ENCODE data around the gene CRTC1.
"Not testable (repeated sequence)": the region's sequence is repeated elsewhere in the genome, so short reads cannot be mapped to it uniquely, and the experiment has no call there.

The CRTC1 gene

DNA sequence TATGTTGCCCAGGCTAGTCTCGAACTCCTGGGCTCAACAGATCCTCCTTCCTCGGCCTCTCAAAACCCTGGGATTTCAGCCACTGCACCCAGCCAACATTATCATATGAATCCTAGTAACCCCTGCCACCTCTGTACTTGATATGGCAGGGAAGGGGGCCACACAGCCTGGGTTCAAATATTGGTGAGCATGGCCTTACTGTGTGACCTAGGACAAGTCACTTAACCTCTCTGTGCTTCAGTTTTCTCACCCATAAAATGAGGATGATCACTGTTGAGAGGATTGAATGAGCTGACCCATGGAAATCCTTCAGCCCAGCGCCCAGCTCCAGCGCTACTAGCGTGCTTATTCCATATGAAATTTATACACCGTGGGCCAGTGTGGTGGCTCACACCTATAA is 111.2 kb downstream of the CRTC1 start:
- no peak for DNase-seq

DNA sequence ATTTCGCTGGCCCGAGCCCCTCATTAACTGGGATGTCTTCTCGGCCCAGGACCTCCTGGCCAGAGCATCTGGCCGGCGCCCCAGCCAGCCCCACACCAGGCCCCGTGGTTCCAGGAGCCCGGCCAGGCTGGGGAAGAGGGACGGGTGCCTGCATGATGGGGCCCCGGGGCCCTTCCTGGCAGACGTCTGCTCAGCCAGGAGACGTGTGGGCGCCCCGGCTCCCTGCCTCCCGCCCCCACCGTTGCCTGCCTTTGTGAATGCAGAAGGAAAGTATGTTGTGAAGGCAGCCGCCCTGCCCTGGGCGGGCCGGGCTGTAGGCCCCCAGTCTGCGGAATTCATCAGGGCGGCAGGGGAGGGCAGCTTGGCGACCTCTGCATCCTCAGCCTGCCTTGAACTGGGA is 112.1 kb downstream of the CRTC1 start:
- peak in 16 of 56 donors; percentile 4 to 62 (median 20) for DNase-seq

DNA sequence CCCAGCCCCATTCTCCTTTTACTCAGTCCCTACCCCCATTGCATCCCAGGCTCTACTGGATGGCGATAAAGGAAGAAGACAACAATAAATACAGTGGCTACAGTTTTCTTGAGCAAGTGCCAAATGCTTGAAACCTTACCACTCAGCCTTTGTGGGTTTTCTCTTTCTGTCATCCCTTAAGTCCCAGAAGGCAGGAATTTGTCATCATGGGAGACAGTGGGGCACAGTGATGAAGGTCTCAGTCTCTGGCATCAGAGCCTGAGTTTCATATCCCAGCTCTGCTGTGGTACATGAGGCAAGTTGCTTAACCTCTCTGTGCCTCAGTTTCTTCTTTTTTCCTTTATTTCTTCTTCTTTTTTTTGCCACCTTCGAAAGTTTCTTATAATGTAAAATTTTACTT is 112.8 kb downstream of the CRTC1 start:
- no peak for DNase-seq

DNA sequence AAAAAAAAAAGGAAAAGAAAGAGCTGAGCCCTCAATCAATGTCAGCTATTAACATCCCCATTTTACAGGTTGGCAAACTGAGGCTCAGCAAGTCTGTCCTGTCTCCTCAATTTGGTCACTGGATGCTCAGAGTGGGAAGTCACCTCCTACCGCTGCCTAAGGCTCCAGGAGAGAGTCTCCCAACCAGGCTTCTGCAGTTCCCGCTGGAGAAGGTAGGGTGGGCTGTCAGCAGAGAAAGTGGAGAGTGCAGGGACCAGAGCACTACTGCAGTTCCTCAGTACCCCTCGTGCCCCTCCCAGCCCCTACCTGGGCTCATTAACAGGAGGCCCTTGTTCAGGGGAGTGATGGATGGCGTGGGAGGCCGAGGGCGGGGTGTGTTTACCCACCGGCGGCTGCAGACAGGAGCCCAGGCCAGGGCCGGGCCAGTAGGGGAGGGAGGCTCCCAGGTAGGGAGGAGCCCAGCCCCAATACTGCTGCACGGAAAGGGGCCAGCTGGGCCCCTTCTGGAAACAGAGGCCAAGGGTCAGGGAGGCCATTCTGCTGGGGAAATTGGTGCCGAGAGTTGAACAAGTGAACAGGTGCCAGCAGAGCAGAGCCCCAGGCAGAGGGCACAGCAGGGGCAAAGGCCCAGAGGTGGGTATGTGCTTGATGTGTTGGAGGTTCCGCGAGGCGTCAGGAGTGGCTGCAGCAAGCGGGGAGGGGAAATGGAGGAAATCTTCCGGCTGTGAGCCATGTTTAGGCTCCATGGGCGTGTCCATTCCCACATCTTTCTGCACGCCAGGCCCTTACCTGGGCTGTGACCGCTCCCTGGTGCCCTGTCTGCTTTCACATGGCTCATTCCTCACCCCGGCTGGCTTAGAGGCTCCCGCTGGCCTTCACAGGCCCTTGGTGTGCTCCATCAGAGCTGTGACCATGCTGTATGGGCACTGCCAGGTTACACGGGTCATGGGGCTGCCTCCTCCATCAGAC is 115.2 kb downstream of the CRTC1 start:
- DNase-seq: no peak

DNA sequence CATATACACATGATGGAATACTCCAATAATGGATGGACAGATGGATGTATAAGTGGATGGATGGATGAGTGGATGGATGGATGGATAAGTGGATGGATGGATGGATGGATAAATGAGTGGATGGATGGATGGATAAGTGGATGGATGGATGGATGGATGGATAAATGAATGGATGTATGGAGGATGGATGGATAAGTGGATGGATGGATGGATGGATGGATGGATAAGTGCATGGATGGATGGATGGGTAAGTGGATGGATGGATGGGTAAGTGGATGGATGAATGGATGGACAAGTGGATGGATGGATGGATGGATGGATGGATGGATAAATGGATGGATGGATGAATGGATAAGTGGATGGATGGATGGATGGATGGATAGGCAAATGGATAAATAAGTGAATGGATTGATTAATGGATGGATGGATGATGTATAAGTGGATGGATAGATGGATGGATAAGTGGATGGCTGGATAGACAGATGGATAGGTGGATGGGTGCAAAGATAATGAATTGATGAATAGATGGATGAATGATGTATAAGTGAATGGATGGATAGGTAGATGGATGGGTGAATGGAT is 116.0 kb downstream of the CRTC1 start:
- no peak for DNase-seq

DNA sequence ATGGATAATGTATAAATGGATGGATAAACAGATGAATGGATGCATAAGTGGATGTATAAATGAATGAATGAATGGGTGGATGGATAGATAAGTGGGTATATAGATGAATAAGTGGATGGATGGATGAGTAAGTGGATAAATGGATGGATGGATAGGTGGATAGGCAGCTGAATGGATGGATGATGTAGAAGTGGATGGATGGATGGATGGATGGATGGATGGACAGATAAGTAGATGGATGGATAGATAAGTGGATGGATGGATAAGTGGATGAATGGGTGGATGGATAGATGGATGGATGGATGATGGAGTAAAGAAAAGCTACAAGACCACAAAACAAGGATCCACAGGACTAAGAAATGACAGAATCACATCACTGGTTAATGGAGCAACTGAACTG is 116.6 kb downstream of the CRTC1 start:
- DNase-seq: no peak

DNA sequence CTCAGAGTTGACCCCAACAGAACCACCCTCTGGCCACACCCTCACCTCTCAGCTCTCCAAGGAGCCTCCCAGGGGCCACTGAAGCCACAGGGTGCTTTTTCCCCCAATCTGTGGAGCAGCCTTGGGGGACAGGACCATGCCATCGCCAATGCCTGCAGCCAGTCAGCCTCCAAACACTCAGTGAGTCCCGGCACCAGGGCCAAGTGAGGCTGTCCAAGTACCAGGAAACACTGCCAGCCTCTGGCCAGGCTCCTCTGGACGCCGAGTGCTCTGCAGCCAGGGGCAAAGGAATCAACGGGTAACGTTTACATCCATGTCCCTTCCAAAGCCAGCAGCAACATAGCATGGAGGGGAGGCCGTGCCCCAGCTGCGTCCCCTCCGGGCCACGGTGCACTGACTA is 117.2 kb downstream of the CRTC1 start:
- peak in 8 of 56 donors; percentile 1 to 27 (median 17) for DNase-seq

DNA sequence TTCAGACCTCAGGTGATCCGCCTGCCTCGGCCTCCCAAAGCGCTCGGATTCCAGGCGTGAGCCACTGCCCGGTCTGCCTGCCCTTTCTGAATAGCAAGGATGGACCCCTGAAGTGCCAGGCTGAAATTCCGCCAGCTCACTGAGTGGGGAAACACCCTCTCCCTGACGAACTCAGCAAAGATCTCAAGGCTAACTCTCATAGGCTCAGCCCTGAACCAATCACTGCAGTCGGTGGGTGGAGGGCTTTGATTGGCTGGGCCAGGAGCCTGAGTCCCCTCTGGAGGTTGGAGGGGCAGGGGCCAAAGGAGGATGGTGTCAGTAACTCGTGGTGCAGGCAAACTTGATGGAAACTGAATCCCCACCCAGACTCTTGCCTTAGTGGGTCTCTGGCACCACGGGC is 118.9 kb downstream of the CRTC1 start:
- no peak for DNase-seq

DNA sequence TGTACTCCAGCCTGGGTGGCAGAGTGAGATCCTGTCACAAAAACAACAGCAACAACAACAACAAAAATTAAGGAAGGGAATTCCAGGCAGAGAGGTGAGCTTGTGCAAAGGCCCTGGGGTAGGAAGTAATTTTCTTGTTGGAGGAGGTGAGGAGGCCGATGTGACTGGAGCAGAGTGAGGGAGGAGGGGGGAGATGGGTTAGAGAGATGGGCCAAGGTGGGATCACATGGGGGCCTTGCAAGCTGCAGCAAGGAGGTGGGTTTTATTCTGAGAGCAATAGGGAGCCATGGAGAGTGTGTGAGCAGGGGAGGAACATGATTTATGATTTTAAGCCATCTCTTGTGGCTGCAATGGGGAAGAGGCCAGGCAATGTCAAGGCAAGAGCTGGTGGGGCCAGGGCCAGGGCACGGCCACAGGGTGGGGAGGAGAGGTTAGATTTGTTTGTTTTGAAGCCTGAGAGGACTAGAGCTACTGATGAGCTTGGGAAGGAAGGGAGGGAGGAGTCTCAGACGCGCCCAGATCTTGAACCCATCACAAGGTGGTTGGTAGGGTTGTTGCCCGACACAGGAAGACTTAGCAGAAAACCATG is 120.2 kb downstream of the CRTC1 start:
- DNase-seq: no peak

DNA sequence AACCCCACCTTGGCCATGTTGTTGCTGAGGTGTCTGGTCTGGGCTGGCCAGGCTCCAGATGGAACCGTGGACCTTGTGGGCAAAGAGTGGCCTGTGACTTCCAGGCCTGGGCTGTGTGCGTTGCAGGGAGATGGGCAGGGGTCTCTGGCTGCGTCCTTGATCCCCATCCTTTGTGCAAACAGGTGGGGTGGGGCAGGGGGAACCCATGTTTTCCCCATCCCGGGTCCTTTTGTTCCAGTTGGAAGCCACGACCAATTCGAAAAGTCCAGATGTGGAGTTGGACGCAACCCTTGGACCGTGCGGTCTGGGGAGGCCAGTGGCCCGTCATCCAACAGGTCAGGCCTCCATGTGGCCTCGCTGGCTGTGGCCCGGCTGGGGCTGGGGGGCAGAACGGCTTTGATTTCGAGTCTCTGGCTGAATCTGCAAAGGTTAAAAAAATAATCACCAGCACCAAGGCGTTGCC is 120.7 kb downstream of the CRTC1 start:
- DNase-seq: no peak

DNA sequence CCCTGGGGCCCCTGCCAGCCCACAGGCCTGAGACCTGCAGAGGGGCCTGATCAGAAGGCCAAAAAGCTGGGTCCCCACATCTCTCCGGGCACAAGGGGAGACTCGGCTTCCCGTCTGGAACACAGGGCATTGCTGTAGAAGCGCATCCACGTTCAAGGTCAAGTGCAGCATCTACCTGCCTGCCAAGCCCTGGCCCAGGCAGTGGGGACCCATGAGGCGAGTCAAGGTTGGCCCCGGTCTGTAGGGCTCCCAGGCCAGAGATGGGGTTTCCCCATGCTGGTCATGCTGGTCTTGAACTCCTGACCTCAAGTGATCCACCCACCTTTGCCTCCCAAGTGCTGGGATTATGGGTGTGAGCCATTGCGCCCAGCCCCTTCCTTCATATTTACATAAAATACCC is 121.2 kb downstream of the CRTC1 start:
- no peak for DNase-seq

DNA sequence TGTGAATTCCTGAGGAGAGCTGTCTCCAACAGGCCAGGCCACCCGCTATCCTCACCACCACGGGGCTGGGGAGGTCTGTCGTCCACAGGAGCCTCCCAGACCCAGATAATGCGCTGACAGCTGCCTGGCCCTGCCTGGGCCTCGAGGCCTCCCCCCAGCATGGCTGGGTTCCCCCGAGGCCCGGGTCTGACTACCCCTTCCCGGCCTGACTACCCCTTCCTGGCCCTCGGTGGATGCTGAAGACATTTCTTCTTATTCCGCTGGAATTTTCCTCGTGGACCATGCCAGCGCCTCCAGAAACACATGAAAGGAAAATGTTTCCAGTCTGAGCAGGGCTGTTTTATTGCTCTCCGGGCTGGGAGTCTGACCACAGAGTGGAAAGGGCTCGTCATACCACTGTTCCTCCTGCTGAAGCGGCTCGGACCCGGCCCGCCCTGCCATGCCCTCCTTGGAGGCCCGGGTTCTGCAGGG is 124.4 kb downstream of the CRTC1 start:
- DNase-seq: no peak

DNA sequence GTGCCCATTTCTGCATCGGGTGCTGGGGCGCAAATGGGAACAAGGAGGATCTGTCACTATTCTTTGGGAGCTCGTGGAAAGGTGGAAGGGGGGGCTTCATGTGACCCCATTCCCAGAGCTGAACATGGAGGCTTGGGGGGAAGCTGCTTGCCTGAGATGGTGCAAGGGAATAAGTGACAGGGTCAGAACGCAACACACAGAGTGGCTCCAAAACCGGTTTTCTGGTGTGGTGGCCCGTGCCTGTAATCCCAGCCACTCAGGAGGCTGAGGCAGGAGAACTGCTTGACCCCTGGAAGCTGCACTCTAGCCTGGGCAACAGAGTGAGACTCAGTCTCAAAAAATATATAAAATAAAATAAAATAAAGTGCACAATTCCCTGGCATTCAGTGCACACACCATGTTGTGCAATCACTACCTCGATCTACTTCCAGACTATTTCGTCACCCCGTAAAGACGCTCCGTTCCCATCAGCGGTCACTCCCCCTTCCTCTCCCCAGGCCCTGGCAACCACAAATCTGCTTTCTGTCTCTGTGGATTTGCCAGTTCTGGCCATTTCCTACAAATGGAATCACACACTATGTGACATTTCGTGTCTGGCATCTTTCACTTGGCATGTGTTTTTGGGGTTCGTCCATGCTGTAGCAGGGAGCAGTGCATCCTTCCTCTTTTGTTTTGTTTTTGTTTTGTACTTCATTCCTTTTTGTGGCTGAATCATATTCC is 125.8 kb downstream of the CRTC1 start:
- peak in 4 of 56 donors; percentile 2 to 19 (median 10) for DNase-seq

DNA sequence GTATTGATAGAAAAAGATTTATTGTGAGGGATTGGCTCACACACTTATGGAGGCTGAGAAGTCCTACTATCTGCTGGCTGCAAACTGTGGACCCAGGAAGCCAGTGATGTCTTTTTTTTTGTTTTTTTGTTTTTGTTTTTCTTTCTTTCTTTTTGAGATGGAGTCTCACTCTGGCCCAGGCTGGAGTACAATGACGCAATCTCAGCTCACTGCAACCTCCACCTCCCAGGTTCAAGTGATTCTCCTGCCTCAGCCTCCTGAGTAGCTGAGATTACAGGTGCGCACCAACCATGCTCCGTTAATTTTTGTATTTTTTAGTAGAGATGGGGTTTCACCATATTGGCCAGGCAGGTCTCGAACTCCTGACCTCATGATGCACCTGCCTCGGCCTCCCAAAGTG is 128.2 kb downstream of the CRTC1 start:
- not testable (repeated sequence) for DNase-seq

DNA sequence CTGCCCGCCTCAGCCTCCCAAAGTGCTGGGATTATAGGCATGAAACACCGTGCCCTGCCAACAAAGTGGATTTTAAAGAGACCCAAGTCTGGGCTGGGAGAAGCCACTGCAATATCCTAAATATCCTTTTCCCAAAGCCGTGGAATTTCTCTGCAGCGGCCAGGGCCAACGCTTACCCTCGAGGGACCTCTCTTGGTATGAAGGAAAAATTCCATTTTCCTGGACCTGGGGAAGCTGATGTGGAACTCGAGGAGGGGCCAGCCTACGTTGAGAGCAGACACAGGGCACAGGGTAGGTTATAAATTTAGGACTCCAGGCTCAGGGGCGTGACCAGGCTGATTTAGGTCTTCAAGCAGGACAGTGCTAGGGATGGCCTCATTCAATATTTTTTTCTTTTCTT is 130.6 kb downstream of the CRTC1 start:
- DNase-seq: no peak

DNA sequence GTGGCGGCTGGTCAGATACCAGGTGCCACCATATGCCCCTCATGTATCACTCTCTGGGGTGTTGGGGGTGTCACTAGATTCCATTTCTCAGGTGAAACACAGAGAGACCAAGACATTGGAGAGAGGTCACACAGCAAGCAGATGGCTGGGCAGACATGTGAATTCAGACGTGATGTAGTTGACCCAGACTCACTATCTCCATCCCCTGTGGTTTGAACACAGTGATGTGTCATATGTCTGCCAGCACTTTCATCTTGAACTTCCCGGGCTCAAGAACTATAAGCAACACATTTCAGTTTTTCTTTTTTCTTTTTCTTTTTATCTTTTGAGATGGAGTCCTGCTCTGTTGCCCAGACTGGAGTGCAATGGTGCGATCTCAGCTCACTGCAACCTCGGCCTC is 132.2 kb downstream of the CRTC1 start:
- no peak for DNase-seq

DNA sequence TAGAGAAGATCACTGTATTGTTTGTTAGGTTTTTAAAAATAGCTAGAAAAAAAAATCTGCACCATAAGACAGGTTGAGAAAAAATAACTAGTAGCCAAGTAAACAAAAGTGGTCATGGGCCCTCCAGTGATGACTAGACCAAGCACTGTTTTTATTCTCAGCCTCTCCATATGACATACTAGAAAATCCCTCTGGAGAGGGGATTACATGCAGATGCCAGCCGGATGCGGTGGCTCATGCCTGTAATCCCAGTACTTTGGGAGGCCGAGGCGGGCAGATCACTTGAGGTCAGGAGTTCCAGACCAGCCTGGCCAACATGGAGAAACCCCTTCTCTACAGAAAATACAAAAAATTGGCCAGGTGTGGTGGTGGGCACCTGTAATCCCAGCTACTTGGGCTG is 133.2 kb downstream of the CRTC1 start:
- DNase-seq: not testable (repeated sequence)

DNA sequence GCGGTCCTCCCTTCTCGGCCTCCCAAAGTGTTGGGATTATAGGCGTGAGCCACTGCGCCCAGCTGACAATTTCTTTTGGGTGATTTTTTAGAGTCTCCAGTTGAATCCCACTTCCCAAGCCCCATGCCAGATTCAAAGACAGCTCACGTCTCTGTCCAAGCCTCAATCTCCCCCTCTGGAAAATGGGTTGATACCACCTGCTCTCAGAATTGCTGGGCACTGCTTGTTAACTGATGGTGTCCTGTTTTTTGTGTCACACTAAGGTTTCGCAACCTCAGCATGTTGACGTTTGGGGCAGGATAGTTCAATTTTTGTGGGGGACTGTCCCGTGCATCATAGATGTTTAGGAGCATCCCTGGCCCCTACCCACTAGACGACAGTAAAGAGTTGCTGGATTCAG is 134.1 kb downstream of the CRTC1 start:
- no peak for DNase-seq

DNA sequence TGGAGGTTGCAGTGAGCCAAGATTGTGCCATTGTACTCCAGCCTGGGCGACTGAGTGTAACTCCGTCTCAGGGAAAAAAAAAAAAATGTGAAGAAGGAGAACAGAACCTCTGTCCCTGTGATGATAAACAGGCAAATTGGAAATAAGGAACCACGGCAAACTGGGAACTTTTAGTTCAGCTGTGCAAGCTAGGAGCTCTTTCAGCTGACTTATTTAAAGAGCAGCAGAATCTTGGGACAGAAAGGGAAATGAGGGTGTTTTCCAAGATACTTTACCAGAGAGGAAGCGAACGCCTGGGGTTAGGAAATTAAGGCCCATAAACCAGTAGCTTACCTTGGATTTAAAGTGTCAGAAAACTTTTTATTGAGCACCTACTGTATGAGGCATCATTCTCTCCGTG is 145.3 kb downstream of the CRTC1 start:
- DNase-seq: no peak

DNA sequence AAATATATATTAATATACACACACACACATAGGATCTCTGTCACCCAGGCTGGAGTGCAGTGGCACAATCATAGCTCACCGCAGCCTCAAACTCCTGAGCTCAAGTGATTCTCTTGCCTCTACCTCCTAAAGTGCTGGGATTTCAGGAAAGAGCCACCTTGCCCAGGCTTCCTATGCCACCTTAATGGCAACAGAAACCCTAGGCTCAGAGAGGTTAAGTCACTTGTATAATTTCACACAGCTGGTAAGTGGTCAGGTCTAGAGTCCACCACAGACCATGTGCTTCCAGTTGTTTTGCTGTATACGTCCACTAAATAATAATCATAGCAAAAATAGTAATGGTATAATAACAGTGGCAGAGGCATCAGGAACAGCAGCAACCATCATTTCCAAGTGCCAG is 147.0 kb downstream of the CRTC1 start:
- no peak for DNase-seq

DNA sequence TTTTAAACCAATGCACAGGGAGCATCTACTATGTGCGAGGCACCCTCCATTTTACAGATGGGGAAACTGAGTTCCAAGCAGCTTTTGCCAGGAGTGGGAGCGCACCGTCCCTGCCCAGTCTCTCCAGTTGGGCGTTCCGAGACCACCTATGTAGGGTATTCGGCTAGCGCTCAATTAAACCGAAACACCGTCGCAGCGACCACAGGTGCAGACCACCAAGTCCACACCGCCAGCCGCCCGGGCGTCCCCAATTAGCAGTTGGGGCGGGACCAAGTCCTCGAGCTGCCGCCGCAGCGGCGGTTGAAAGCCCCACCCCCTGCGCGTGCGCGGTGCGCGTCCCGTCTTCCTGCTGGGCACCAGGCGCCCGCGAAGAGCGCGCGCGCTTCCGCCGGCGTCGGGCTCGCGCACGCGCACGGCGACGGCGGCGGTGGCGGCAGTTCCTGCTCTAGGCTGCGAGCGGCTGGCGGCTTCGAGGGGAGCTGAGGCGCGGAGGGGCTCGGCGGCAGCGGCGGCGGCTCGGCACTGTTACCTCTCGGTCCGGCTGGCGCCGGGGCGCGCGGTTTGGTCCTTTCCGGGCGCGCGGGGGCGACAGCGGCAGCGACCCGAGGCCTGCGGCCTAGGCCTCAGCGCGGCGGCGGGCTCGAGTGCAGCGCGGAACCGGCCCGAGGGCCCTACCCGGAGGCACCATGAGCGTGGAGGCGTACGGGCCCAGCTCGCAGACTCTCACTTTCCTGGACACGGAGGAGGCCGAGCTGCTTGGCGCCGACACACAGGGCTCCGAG is 148.2 kb downstream of the CRTC1 start, which contains the start of gene UPF1:
UPF1 (plus strand) TSS at position 436 of the 782 bp plus-strand sequence; CDS start at position 687, 251 bp downstream.
- peak in 55 of 56 donors; percentile 45 to 94 (median 82) for DNase-seq
